Keratinocyte (primary cell): Measurements from ENCODE around the gene TOE1. TPM values are rescaled to one million over a fixed set of nuclear protein-coding genes. Genes with fewer than 3 reads are reported as not detected.

Experiments
- DNase-seq: peaks from one replicate; pipeline ENCODE4 v3.0.0-alpha.2; 2011; ENCODE audit warnings: low read depth, missing footprints, low spot score
- FAIRE-seq: peaks from 2 replicates; lab custom pipeline; 2011; peaks lifted over from hg19 to GRCh38; lab: Jason Lieb, UNC
- H2AFZ ChIP-seq: 2 replicates; pipeline ENCODE4 v1.6.0; 2012; ENCODE audit warnings: low read length, control low read depth, inconsistent platforms; ENCODE audit not compliant: control insufficient read depth
- H3K27ac ChIP-seq: 2 replicates; pipeline ENCODE4 v1.5.1; 2011; ENCODE audit warnings: low read length; ENCODE audit not compliant: control insufficient read depth, insufficient read depth
- H3K27me3 ChIP-seq: 3 replicates; pipeline ENCODE4 v1.6.0; 2011; ENCODE audit warnings: low read length; ENCODE audit not compliant: control insufficient read depth, insufficient read depth; ENCODE audit errors: extremely low read depth
- H3K36me3 ChIP-seq, 2 experiments: 2 replicates in 1 of 2; 3 replicates in 1 of 2; pipeline ENCODE4 v1.5.1; 2011; ENCODE audit warnings: low read length in 2 of 2, mild to moderate bottlenecking in 1 of 2; ENCODE audit not compliant: control insufficient read depth in 2 of 2, insufficient read depth in 2 of 2; ENCODE audit errors: extremely low read depth in 1 of 2
- H3K4me1 ChIP-seq: 3 replicates; pipeline ENCODE4 v1.5.1; 2011; ENCODE audit warnings: low read length; ENCODE audit not compliant: control insufficient read depth, insufficient read depth; ENCODE audit errors: extremely low read depth
- H3K4me2 ChIP-seq: 3 replicates; pipeline ENCODE4 v1.6.0; 2011; ENCODE audit warnings: low read depth, low read length; ENCODE audit not compliant: control insufficient read depth, insufficient read depth; ENCODE audit errors: extremely low read depth
- H3K4me3 ChIP-seq, 3 experiments: fragments of 200-600 bp in 1 of 3; sonication (generic) in 1 of 3; 2 replicates in 2 of 3; 3 replicates in 1 of 3; pipeline ENCODE4 v1.5.1; 2011 to 2016; ENCODE audit warnings: low read length in 3 of 3, mild to moderate bottlenecking in 3 of 3, control low read depth in 2 of 3, inconsistent platforms in 1 of 3, low read depth in 1 of 3, mixed read lengths in 1 of 3, mixed run types in 1 of 3, moderate library complexity in 1 of 3; ENCODE audit not compliant: control insufficient read depth in 2 of 3, insufficient read depth in 2 of 3; ENCODE audit errors: extremely low read depth in 1 of 3
- H3K79me2 ChIP-seq: 2 replicates; pipeline ENCODE4 v1.6.0; 2012; ENCODE audit warnings: low read length; ENCODE audit not compliant: control insufficient read depth, insufficient read depth
- H3K9ac ChIP-seq: 3 replicates; pipeline ENCODE4 v1.6.0; 2011; ENCODE audit warnings: low read length; ENCODE audit not compliant: control insufficient read depth, insufficient read depth; ENCODE audit errors: extremely low read depth
- H3K9me1 ChIP-seq: 3 replicates; pipeline ENCODE4 v1.6.0; 2011; ENCODE audit warnings: low read length; ENCODE audit not compliant: control insufficient read depth, insufficient read depth; ENCODE audit errors: extremely low read depth
- H3K9me3 ChIP-seq: 2 replicates; pipeline ENCODE4 v1.5.1; 2012; ENCODE audit warnings: low read depth, low read length; ENCODE audit not compliant: control insufficient read depth
- H4K20me1 ChIP-seq: 3 replicates; pipeline ENCODE4 v1.6.0; 2011; ENCODE audit warnings: low read length; ENCODE audit not compliant: control insufficient read depth, insufficient read depth; ENCODE audit errors: extremely low read depth
- CTCF ChIP-seq, 3 experiments: IDR thresholded peaks in 1 of 3; conservative IDR thresholded peaks in 1 of 3; optimal IDR thresholded peaks in 1 of 3; 2 replicates in 2 of 3; 3 replicates in 1 of 3; pipeline versions ENCODE3 to v1.5.1; 2011; ENCODE audit warnings: low read length in 3 of 3, mild to moderate bottlenecking in 3 of 3, moderate library complexity in 2 of 3, control low read depth in 1 of 3, inconsistent platforms in 1 of 3; ENCODE audit not compliant: insufficient read depth in 2 of 3; ENCODE audit errors: extremely low read depth in 1 of 3
- EZH2 ChIP-seq: IDR thresholded peaks from one replicate; pipeline ENCODE4 v1.6.1; 2012; ENCODE audit warnings: inconsistent platforms, mild to moderate bottlenecking, low read length, moderate library complexity
- dilution Hi-C: fragments of 300-500 bp; cut with MboI; formaldehyde crosslinking; loops from one replicate; pipeline ENCODE4 v1.7.0; 2020; ENCODE audit warnings: low sequenced_read_pairs; ENCODE audit not compliant: extremely low pct_ligation_motif_present
- polyA plus RNA-seq, 5 experiments: library from polyadenylated mRNA; depleted of rRNA in 3 of 5; stranded (reverse) in 3 of 5; stranded (forward) in 1 of 5; unstranded in 1 of 5; fragments of >200 nt; gene quantifications; 1 replicate in 1 of 5; 2 replicates in 3 of 5; 3 replicates in 1 of 5; pipeline versions ENCODE4 v1.2.1 to v1.2.3, GENCODE V29; 2011 to 2012; ENCODE audit warnings: missing spikeins in 2 of 5, low read depth in 1 of 5, low replicate concordance in 1 of 5

The TOE1 gene
- polyA plus RNA-seq, 1 donor (not counting 4 experiments of a cell fraction or from before 2014, with no cell fraction given): 12.1 TPM

- H3K79me2 ChIP-seq: no peaks in the 10 kb centered on the region
- H3K4me3 ChIP-seq: no peak overlapping the region
- H4K20me1 ChIP-seq: no peaks in the 10 kb centered on the region
- H3K9me1 ChIP-seq: no peaks in the 10 kb centered on the region
- H3K4me1 ChIP-seq: peaks cover 11% of the 10 kb centered on the region
- no peak for FAIRE-seq
- dilution Hi-C loops: no loop called here
- H3K27ac ChIP-seq: no peak overlapping the region
- no peak for TF ChIP-seq CTCF (optimal IDR thresholded peaks at IDR 0.05 in 1 of 3, IDR thresholded peaks at IDR 0.05 in 1 of 3, conservative IDR thresholded peaks at IDR 0.05 in 1 of 3; ENCODE audit: extremely low read depth in 1 of 3, insufficient read depth in 2 of 3, low read length in 3 of 3)
- TF ChIP-seq EZH2: no peak
- peaks cover 7% of the 10 kb centered on the region for H3K27me3 ChIP-seq
- no peak for DNase-seq
- H3K4me2 ChIP-seq: no peak overlapping the region
- no peak overlapping the region for H2AFZ ChIP-seq
- no peaks in the 10 kb centered on the region for H3K9me3 ChIP-seq
- peaks cover 6 to 9% of the 10 kb centered on the region in 2 experiments for H3K36me3 ChIP-seq
- H3K9ac ChIP-seq: no peak overlapping the region
Measured at GRCh38 chr1:45329445-45329844, 10.5 kb upstream of the TOE1 start.

GRCh38 chr1:45331436-45332345 is 8.3 kb upstream of the TOE1 start:
- H3K4me1 ChIP-seq: peaks cover 11% of the 10 kb centered on the region
- peaks cover 7% of the 10 kb centered on the region for H3K27me3 ChIP-seq
- no peak overlapping the region for H3K4me2 ChIP-seq
- no peak overlapping the region for H2AFZ ChIP-seq
- FAIRE-seq (no peak), DNase-seq (no peak)
- dilution Hi-C loops: no loop called here
- no peak overlapping the region for H3K9ac ChIP-seq
- no peak overlapping the region for H3K4me3 ChIP-seq
- no peaks in the 10 kb centered on the region for H3K79me2 ChIP-seq
- TF ChIP-seq CTCF (optimal IDR thresholded peaks at IDR 0.05 in 1 of 3, IDR thresholded peaks at IDR 0.05 in 1 of 3, conservative IDR thresholded peaks at IDR 0.05 in 1 of 3; ENCODE audit: extremely low read depth in 1 of 3, insufficient read depth in 2 of 3, low read length in 3 of 3): no peak
- no peak for TF ChIP-seq EZH2
- H3K36me3 ChIP-seq: peaks cover 6 to 9% of the 10 kb centered on the region in 2 experiments
- no peak overlapping the region for H3K27ac ChIP-seq
- H3K9me1 ChIP-seq: no peaks in the 10 kb centered on the region
- H3K9me3 ChIP-seq: no peaks in the 10 kb centered on the region
- H4K20me1 ChIP-seq: no peaks in the 10 kb centered on the region
